Fibroblast of lung (primary cell): ENCODE results near the gene TMEM131.

Experiments used
- CTCF ChIP-seq, 2 donors: IDR thresholded peaks in 1 of 2; conservative IDR thresholded peaks in 1 of 2; 1 replicate in 1 of 2; 2 replicates in 1 of 2; pipeline ENCODE4 v1.5.1; 2011 to 2012; ENCODE audit warnings: low read length in 2 of 2, control low read depth in 1 of 2, inconsistent platforms in 1 of 2, low read depth in 1 of 2, mild to moderate bottlenecking in 1 of 2
- EZH2 ChIP-seq: IDR thresholded peaks from 2 replicates; pipeline ENCODE4 v1.5.1; 2012; ENCODE audit warnings: low read length, control low read depth, mild to moderate bottlenecking; ENCODE audit errors: missing control alignments

- TF ChIP-seq CTCF (conservative IDR thresholded peaks at IDR 0.05 in 1 of 2, IDR thresholded peaks at IDR 0.05 in 1 of 2; ENCODE audit: low read depth in 1 of 2, low read length in 2 of 2), result no peak
- no peak for TF ChIP-seq EZH2
These were observed 46.8 kb downstream of the TMEM131 start for GRCh38 chr2:97948926-97949325.
